ENCODE measurements around the gene MASP1.

Gene MASP1

DNA sequence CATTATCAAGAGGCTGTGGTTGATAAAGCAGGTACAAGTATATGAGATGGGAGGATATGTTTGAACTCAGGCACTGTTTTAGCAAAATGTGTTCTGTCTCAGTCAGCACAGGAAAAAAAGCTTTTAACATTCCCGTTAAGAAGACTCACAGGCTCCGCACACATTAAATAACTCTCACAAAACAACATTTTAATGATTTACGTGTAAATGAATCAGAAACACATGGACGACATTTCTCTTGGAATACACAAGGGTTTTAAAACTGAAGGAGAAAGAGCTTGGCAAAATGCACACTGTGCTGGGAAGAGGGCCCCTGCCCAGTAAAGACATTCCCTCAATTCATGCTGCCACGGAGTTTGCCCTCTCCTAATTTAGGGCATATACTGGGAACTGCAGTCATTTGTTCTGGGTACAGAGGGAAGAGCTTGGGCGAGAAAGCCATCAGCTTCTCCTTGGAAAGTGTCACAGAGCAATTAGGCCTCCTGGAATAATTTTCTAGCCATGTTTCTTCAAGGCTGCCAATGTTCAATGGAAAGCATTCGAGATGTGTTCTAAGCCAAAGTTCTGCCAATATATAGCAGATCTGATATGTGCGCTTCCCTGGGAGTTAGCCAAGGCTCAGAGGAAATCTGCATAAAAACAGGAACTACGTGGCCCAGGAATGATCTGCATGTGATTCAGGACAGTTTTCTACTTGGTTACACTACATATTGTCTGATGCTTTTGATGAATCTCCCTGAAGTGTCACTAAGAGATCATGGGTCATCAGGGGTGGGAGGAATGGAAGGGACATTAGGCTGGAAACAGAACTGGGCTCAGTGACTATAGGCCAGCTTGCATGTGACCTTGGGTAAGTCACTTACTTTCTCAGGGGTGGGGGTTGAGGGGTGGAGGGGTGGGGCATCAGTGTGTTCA lies 2.2 kb upstream of the MASP1 start:
- DNase-seq (ENCODE audit: low read depth), result no peak

DNA sequence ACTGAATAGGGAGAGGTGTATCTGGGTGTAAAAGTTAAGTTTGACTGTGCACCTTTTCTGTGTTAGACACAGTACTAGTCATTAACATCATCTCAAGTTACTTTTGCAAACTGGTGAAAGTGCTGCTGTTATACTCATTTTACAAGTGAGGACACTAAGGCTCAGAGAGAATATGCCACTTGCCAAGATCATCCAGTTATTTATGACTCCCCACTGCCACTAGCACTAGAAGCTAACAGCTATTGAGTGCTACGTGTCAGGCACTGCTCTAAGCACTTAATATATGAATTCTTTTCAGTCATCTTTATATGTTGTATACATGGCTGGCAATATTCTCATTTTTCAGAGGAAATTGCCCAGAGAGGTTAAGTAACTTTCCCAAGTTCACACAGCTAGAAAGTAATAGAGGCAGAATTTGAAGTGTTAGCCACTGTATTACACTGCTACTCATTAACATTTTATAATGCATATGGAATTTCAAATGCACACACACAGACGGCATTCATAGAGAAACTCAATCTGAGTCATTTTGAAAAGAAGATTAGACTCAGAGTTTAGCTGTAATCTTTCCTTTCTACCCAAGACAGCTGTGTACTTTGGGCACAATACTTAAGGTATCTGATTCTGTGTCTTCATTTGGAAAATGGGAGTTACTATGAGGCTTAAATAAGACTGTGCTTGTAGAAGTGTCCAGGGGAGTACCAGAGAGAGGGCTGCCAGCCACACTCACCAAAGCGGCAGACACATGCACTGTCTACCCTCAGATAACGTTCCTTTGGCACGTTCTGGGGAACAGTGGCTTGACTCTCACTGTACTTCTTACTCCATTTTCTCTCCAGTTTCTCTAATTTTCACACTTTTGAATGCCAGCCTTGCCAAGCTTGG lies 1.3 kb upstream of the MASP1 start:
- no peak for DNase-seq (ENCODE audit: low read depth)

DNA sequence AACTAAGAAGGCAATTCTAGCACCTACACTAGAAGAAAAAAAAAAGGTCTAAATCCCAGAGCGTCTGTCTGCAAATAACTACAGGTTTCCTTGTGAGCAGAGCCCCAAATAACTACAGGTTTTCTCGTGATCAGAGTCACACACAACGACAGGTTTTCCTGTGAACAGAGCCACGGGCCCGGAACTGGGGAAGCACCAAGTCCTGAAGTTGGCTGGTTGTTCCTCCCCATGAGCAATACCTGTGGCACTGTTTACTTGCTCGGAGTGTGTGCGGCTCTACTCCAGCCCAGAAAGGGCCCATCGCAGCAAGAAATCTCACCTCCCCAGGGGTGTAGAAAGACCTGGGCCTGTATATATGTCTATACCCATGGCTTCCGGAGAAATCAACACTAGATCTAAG lies 644 bp upstream of the MASP1 start:
- no peak for DNase-seq (ENCODE audit: low read depth)

DNA sequence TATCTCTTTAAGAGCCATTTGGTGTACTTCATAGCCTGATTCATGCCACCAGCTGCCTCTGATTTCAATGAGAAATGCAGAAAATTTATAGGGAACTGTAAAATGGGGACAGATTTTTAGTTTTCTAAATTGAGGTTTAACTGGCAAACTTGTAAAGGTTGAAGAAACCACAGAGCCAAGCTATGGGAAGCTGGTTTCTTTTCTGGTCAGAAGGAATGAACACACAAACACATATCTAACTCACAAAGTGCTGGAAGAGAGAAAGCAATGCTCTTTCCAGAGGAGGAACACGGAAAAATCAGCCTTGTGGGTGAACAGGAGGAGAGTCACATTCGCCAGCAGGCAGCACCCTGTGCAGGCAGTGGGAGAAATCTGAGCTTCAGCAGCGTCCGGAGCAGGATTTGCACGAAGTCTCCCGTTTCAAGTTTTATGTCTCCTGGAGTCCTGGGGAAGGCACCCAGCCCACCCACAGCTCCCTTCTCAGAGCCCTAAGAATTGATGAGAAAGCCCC lies 481 bp downstream of the MASP1 start:
- DNase-seq (ENCODE audit: low read depth), result no peak

- no peak for DNase-seq (ENCODE audit: low read depth)
Measured at GRCh38 chr3:187290503-187290902, 1.0 kb downstream of the MASP1 start.

GRCh38 chr3:187288855-187289605 lies 2.5 kb downstream of the MASP1 start:
- DNase-seq (ENCODE audit: low read depth), result no peak

DNA sequence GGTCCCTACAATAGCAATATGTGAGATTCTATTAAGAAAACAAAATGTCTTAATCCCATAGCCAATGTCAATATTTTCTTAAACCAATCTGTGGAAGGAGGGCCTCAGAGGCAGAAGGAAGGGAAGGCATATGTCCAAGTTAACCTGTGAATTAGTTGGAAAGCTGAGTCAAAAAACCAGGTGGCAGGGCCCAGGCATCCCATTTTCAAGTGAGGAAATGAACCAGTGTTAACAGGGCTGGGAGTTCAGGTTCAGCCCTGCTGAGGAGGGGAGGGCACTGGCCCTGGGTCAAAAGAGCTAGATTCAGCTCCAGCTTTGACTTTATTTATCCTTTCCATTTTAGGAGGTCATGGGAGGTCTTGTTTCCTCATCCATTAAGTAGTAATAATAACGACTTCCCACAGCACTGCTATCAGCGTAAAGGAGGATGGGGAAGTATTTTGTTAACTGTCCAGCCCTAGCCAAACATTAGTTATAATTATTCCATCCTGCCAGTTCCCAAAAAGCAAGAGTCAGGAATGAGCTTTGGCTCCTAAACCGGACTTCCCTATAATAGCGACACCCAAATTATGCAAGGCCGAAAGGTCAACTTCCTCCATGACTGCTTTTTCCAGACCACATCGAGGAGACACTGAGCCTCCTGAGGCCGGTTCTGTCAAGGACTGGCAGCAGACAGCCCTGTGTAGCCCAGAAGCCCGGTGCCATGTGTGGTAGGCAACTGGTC lies 3.2 kb downstream of the MASP1 start:
- no peak for DNase-seq (ENCODE audit: low read depth)

GRCh38 chr3:187287256-187287655 lies 4.3 kb downstream of the MASP1 start:
- DNase-seq (ENCODE audit: low read depth), result no peak

DNA sequence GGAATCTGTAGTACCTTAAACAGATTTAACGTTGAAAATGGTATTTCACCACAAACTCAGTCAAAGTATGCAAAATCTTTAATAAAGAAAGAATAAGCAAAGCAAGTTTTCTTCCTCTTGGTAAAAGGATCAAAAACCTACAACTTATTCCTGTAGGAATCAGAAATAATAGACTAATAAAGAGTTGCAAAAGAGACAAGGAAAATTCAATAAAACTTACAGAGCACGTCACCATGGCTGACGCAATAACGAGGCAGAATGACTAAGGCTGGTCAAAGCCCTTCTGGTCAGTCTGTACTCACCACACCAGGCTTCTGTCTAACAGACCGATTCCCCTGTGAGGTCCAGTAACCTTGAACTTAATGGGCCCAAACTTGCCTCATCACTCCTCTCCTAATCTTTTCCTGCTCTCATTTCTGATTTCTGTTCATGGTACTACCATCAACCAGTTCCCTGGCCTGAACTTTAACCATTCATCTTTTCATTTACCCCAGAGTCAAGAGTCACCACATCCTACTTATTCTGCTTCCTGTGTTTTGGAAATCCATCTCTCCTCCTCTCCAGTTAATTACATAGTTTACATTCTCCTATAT lies 5.0 kb downstream of the MASP1 start:
- no peak for DNase-seq (ENCODE audit: low read depth)

DNA sequence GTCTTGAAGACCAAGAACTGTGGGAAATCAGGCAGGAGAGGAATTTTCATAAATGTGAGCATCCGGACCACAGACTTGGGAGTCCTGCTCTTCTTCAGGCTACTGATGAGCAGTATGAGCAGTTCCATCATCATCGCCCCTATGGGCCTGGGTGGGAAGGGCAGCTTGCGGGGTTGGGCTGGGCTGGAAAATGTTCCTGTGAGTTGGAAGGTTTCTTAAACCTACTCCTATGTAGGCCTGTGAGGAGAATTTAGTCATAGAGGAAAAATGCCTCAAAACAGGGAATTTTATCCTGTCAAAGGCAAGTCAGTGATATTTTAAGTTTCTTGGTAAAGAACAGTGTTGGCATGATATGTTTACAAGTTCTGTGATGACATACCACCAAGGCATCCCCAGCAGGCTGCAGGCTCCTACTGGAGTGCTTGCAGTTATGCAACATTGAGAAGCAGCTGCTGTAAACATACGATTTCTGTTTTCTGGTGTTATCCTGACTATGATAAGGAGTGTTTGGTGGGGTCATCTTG lies 10.3 kb downstream of the MASP1 start:
- DNase-seq (ENCODE audit: low read depth), result no peak

DNA sequence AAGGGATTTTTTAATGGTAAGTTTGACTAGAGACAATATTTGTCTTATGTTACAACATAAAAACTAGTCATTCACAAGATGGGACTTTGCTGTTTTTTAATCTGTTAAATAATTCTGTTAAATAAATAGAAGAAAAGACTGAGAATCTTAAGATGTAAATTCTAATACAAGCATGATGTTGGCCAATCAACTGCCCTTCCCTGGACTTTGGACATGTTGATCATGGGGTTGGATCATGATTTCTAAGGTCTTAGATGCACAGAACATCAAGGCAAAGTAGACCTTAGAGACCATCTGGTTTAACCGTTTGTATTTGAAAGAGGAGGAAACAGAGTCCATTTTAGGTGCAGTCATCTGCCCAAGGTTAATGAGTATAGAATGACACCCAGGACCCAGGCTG lies 10.9 kb downstream of the MASP1 start:
- no peak for DNase-seq (ENCODE audit: low read depth)

DNA sequence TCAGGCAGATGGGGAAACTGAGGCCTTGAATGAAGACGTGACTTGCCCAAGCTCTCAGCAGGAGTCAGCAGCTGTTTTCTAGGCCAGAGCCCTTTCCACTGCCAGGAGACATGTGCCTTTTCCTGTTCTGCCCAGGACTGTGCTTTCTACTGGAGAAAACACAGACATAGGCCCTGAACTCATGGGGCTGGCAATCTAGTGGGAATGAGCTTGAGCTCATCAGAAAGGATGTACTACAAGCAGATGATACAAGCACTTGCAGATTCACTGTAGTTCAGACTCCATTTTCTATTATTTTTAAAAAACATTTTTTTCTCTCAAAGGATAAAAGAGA lies 14.4 kb downstream of the MASP1 start:
- no peak for DNase-seq (ENCODE audit: low read depth)

- no peak for DNase-seq (ENCODE audit: low read depth)
Measured at GRCh38 chr3:187276397-187277128, 15.0 kb downstream of the MASP1 start.

DNA sequence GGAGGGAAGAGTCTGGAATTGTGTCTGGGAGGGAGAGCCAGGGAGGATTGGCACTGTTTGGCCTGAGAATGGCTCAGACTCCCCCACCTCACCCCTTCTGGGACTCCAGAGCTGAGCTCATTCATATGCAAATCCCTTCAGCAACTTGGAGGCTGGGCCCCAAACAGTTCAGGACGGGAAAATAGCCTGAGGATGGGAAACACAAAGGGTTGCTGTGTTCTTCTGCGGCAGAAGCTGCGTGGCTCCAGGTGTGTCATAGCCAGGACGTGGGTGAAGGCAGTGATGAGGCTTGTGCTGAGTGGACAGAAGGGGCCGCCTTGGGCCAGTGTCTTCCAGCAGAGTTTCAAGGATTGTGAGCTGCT lies 16.6 kb downstream of the MASP1 start:
- DNase-seq (ENCODE audit: low read depth), result no peak

- no peak for DNase-seq (ENCODE audit: low read depth)
Measured at GRCh38 chr3:187274315-187274976, 17.1 kb downstream of the MASP1 start.

- no peak for DNase-seq (ENCODE audit: low read depth)
Measured at GRCh38 chr3:187271582-187271981, 20.0 kb downstream of the MASP1 start.

DNA sequence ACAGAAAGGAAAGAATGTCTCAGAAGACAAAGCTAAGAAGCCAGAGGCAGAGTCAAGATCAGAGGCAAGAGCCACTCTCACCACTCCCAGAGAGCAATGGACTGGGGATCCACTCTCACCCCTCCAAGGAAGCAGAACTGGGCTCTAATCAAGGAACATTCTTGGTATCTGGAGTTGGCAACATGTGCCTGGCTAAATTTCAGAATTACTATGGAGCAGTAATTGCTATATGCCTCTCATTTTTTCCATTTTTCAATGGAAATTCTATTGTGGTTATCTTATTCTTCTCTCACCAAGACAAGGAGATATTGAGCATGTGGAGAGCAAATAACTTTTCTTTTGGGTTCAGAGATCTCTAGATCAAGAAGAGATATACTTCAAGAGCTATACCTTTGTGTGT lies 22.1 kb downstream of the MASP1 start:
- no peak for DNase-seq (ENCODE audit: low read depth)

- no peak for DNase-seq (ENCODE audit: low read depth)
Measured at GRCh38 chr3:187267306-187267705, 24.2 kb downstream of the MASP1 start.

GRCh38 chr3:187266691-187267090 lies 24.8 kb downstream of the MASP1 start:
- DNase-seq (ENCODE audit: low read depth), result no peak

GRCh38 chr3:187265461-187265955 lies 26.0 kb downstream of the MASP1 start:
- no peak for DNase-seq (ENCODE audit: low read depth)

Measured in activated T-cell treated with anti-CD3 and anti-CD28 coated beads for 48 hours (primary cell).